Measurements from ENCODE around the gene SLC24A5. TPM values are rescaled to one million over a fixed set of nuclear protein-coding genes. Genes with fewer than 3 reads are reported as not detected.

SLC24A5 gene
- total and polyA plus RNA-seq, 10 of the 15 experiments (the other 5 are each of a cell fraction or from before 2014, with no cell fraction given): not detected

DNA sequence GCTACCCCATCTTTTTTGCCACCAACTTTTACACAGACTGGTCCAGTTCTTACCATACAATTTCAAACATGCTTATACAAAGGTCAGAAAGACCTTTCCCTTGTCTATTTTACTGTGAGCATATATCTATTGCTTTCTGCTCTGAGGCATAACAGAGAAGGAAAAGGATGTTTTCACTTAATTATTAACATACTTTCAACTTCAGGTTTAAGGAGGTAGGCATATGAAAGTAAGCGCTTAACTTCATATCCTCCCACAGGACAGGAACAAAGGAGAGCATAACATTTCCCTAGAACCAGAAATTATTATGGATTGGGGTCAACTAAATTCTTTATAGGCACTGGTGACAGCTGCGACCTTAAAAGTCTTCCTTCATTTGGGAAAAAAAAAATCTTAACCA is 56.2 kb downstream of the SLC24A5 start:
- in situ Hi-C loops (cut with MboI): no loop called here
- intact Hi-C loops (cut with micrococcal nuclease; ENCODE audit: unreplicated experiment): no loop called here
- Histone ChIP-seq H4K20me1 (ENCODE audit: control insufficient read depth, insufficient read depth) (no peaks in the 10 kb centered on the region), H3K79me2 (ENCODE audit: control insufficient read depth, insufficient read depth, low read length) (peaks cover 41% of the 10 kb centered on the region), H3K27me3 (replicated peaks in 1 of 2; ENCODE audit: control insufficient read depth in 2 of 2, insufficient read depth in 2 of 2, low read length in 1 of 2) (no peaks in the 10 kb centered on the region), H3K4me3 (peak overlapping the region; percentile 92), H3K9me3 (replicated peaks; ENCODE audit: control insufficient read depth, insufficient read depth, low read length) (peaks cover 5% of the 10 kb centered on the region; the same call in 2 of the 3 replicates), H3K27ac (ENCODE audit: control insufficient read depth, insufficient read depth) (no peak overlapping the region; the same call in 1 of the 2 replicates), H2AFZ (ENCODE audit: control insufficient read depth, low read depth, low read length) (no peak overlapping the region), H3K36me3 (ENCODE audit: control insufficient read depth in 2 of 2, insufficient read depth in 2 of 2, low read length in 1 of 2) (no peaks in the 10 kb centered on the region; a peak in 1 of 4 replicates), H3K4me2 (ENCODE audit: control insufficient read depth, insufficient read depth) (peak overlapping the region; percentile 85), H3K9ac (ENCODE audit: control insufficient read depth, insufficient read depth, low read length) (peak overlapping the region; percentile 81), H3K4me1 (ENCODE audit: control insufficient read depth, insufficient read depth, low read length) (peaks cover 15% of the 10 kb centered on the region; the same call in 1 of the 2 replicates)
- peak; percentile 19 for ATAC-seq
- ChIA-PET CTCF (interaction anchor here (1.1 to 1.9 kb wide), 2 partner anchors 110 to 376 kb away, joined by 3 to 5 read pairs; no protein-coding TSS in a partner anchor), POLR2A (interaction anchor here (0.6 to 0.9 kb wide), 2 partner anchors 44 to 155 kb away, joined by 3 read pairs; partner anchors contain the start of gene DUT), SMC1A (ENCODE audit: uncharacterized antibody, unreplicated experiment) (interaction anchor here (0.7 to 2.0 kb wide), 3 partner anchors 9 to 36 kb away, joined by 4 to 8 read pairs (median 4); no protein-coding TSS in a partner anchor), RAD21 (ENCODE audit: unreplicated experiment) (interaction anchor here (0.9 to 1.5 kb wide), 5 partner anchors 23 to 64 kb away, joined by 3 to 5 read pairs (median 3); no protein-coding TSS in a partner anchor)
- TF ChIP-seq MEF2A (IDR thresholded peaks at IDR 0.05; ENCODE audit: insufficient read depth, low read depth, low read length): no peak
- no peak for FAIRE-seq
- TSS peak; percentile 65 for BruUV-seq (replicated peaks)
- DNase-seq (ENCODE audit: low read depth, low spot score): no peak
- WGBS (ENCODE audit: insufficient coverage, insufficient replicate concordance, low lambda C conversion rate, missing lambda C conversion rate): 48% methylated on average over 2 of the region's 2 CpGs

GRCh38 chr15:48177383-48177765 is 56.6 kb downstream of the SLC24A5 start:
- Histone ChIP-seq H4K20me1 (ENCODE audit: control insufficient read depth, insufficient read depth) (no peaks in the 10 kb centered on the region), H3K79me2 (ENCODE audit: control insufficient read depth, insufficient read depth, low read length) (peaks cover 38% of the 10 kb centered on the region), H3K4me1 (ENCODE audit: control insufficient read depth, insufficient read depth, low read length) (peaks cover 15% of the 10 kb centered on the region; the same call in 1 of the 2 replicates), H3K9ac (ENCODE audit: control insufficient read depth, insufficient read depth, low read length) (peak overlapping the region; percentile 81), H3K27me3 (replicated peaks in 1 of 2; ENCODE audit: control insufficient read depth in 2 of 2, insufficient read depth in 2 of 2, low read length in 1 of 2) (no peaks in the 10 kb centered on the region), H3K4me2 (ENCODE audit: control insufficient read depth, insufficient read depth) (peak overlapping the region; percentile 85), H3K36me3 (ENCODE audit: control insufficient read depth in 2 of 2, insufficient read depth in 2 of 2, low read length in 1 of 2) (no peaks in the 10 kb centered on the region; a peak in 1 of 4 replicates), H2AFZ (ENCODE audit: control insufficient read depth, low read depth, low read length) (peak overlapping the region; percentile 37), H3K4me3 (peak overlapping the region; percentile 92), H3K27ac (ENCODE audit: control insufficient read depth, insufficient read depth) (peak overlapping the region; percentile 65), H3K9me3 (replicated peaks; ENCODE audit: control insufficient read depth, insufficient read depth, low read length) (peaks cover 5% of the 10 kb centered on the region; the same call in 2 of the 3 replicates)
- POLR2A ChIA-PET: interaction anchor here (0.6 to 0.9 kb wide), 2 partner anchors 44 to 154 kb away, joined by 3 read pairs; partner anchors contain the start of gene DUT
- RAD21 ChIA-PET (ENCODE audit: unreplicated experiment): interaction anchor here (0.9 to 1.5 kb wide), 5 partner anchors 23 to 65 kb away, joined by 3 to 5 read pairs (median 3); no protein-coding TSS in a partner anchor
- CTCF ChIA-PET: interaction anchor here (1.1 to 1.9 kb wide), 2 partner anchors 109 to 375 kb away, joined by 3 to 5 read pairs; no protein-coding TSS in a partner anchor
- SMC1A ChIA-PET (ENCODE audit: uncharacterized antibody, unreplicated experiment): interaction anchor here (0.7 to 2.0 kb wide), 3 partner anchors 9 to 36 kb away, joined by 4 to 8 read pairs (median 4); no protein-coding TSS in a partner anchor
- FAIRE-seq: no peak
- no TSS peak for BruUV-seq (replicated peaks)
- under 1% methylated on average over 10 of the region's 10 CpGs for WGBS (ENCODE audit: insufficient coverage, insufficient replicate concordance, low lambda C conversion rate, missing lambda C conversion rate)
- ATAC-seq: peak; percentile 77
- in situ Hi-C loops (cut with MboI) (no loop called here), intact Hi-C loops (cut with micrococcal nuclease; ENCODE audit: unreplicated experiment) (no loop called here)
- peak; percentile 11 for DNase-seq (ENCODE audit: low read depth, low spot score)
- TF ChIP-seq MEF2A (IDR thresholded peaks at IDR 0.05; ENCODE audit: insufficient read depth, low read depth, low read length) (no peak), ATF7 (IDR thresholded peaks at IDR 0.05; ENCODE audit: low read depth) (peak; percentile 99), JUNB (IDR thresholded peaks at IDR 0.05) (peak; percentile 42)
- TF ChIP-seq, protein P1, sequence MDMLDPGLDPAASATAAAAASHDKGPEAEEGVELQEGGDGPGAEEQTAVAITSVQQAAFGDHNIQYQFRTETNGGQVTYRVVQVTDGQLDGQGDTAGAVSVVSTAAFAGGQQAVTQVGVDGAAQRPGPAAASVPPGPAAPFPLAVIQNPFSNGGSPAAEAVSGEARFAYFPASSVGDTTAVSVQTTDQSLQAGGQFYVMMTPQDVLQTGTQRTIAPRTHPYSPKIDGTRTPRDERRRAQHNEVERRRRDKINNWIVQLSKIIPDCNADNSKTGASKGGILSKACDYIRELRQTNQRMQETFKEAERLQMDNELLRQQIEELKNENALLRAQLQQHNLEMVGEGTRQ (IDR thresholded peaks at IDR 0.05; ENCODE audit: borderline replicate concordance, low read depth, low read length): no peak
- TF ChIP-seq, protein P2, sequence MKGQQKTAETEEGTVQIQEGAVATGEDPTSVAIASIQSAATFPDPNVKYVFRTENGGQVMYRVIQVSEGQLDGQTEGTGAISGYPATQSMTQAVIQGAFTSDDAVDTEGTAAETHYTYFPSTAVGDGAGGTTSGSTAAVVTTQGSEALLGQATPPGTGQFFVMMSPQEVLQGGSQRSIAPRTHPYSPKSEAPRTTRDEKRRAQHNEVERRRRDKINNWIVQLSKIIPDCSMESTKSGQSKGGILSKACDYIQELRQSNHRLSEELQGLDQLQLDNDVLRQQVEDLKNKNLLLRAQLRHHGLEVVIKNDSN (IDR thresholded peaks at IDR 0.05; ENCODE audit: borderline replicate concordance, extremely low read length, insufficient read depth, low read depth, low read length): no peak
- TF ChIP-seq, protein P3, sequence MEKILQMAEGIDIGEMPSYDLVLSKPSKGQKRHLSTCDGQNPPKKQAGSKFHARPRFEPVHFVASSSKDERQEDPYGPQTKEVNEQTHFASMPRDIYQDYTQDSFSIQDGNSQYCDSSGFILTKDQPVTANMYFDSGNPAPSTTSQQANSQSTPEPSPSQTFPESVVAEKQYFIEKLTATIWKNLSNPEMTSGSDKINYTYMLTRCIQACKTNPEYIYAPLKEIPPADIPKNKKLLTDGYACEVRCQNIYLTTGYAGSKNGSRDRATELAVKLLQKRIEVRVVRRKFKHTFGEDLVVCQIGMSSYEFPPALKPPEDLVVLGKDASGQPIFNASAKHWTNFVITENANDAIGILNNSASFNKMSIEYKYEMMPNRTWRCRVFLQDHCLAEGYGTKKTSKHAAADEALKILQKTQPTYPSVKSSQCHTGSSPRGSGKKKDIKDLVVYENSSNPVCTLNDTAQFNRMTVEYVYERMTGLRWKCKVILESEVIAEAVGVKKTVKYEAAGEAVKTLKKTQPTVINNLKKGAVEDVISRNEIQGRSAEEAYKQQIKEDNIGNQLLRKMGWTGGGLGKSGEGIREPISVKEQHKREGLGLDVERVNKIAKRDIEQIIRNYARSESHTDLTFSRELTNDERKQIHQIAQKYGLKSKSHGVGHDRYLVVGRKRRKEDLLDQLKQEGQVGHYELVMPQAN (conservative IDR thresholded peaks at IDR 0.05): no peak

Data from GM12878 (cell line).